ENCODE measurements around the gene ALDH8A1.
A peak's percentile ranks its signal among the peaks of the same experiment; 100 is the strongest.
"Not testable (repeated sequence)": the region's sequence is repeated elsewhere in the genome, so short reads cannot be mapped to it uniquely, and the experiment has no call there.

The ALDH8A1 gene

DNA sequence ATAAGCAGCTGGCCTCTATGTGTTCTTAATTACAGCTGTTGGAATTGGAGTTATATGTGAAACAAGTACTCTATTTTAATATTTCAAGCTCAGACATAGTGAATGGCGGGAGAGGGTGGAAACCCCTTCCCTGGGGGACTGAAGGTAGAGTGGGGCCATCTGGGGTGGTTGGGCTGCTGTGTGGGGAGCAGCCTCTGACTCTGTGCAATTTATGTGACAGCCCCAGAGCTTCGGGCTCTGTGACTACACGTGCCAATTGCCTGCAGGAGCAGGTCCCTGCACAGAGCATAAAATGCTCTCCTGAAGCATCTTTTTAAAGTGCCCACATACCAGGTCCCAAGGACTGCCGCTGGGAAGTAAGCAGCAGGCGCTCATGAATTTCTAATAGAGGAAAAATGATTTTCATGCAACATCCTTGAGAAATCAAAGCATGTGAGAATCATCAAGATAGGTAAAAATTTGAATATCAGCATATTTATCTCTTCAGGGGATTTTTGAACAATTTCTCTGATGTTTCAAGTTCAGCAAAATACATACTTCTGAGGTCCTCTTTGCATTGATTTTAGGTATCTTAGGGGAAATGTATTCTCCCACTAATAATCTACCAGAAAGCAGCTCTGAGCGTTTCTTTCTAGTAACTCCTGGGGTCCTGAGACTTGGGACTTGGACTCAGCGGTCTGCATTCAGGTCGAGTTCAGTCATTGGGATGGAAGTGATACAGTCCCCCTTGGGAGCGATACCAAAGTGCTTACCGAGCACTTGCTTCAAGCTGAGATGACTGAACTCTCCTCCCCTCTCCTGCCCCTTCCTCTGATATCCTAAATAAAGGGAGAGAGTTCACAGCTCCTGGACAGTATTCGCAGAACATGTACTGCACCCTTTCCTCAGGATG lies 40.0 kb downstream of the ALDH8A1 start:
- DNase-seq (ENCODE audit: low read depth): no peak

DNA sequence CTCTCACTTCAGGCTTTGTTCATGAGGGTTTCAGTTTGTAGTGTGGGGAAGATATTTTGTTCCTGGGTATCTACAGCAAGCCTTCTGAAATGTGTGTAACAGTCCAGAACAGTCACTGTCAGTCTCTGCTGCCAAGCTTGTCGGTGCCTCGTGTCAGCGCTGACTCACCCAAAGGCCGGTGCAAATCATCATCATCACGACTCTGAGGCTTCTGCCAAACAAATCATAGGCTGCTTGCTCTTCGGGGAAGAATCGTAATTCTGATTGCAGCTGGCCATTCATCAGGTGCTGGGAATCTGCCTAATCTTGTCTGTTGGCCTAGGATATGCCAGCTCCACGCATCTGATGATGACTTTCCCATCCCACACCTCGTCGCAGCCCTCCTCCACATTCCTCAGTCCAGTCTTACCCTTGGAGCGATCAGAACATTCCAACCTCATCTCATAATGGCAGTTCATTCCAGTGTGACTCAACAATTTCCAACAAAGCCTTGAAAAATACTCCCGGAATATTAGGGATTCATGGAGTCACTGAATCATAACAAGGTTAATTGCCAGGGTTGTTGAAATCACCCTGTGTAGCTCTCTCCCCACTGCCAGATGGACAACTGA lies 40.9 kb downstream of the ALDH8A1 start:
- DNase-seq (ENCODE audit: low read depth): no peak

DNA sequence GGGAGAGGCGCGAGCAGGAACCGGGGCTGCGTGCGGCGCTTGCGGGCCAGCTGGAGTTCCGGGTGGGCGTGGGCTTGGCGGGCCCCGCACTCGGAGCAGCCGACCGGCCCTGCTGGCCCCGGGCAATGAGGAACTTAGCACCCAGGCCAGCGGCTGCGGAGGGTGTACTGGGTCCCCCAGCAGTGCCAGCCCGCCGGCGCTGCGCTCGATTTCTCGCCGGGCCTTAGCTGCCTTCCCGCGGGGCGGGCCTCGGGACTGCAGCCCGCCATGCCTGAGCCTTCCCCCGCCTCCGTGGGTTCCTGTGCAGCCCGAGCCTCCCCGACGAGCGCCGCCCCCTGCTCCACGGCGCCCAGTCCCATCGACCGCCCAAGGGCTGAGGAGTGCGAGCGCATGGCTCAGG lies 45.2 kb downstream of the ALDH8A1 start:
- not testable (repeated sequence) for DNase-seq (ENCODE audit: low read depth)

DNA sequence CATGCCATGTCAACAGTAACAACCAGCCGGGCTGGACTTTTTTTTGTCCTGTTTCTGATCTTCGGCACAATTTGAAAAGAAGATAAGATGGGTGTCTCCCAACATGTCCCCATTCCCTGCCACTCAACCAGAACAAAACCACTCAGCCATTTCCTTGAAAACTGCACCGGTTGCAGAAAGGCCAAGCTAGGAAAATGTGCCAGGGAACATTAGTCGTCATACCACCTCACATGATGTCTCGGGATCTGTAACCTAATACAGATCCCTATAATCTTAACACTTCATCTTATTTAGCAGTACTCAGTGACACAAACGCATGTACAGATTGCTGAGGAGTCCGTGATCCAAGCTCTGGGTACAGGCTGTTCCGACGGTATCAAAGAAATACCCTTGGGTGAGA lies 46.5 kb downstream of the ALDH8A1 start:
- no peak for DNase-seq (ENCODE audit: low read depth)

DNA sequence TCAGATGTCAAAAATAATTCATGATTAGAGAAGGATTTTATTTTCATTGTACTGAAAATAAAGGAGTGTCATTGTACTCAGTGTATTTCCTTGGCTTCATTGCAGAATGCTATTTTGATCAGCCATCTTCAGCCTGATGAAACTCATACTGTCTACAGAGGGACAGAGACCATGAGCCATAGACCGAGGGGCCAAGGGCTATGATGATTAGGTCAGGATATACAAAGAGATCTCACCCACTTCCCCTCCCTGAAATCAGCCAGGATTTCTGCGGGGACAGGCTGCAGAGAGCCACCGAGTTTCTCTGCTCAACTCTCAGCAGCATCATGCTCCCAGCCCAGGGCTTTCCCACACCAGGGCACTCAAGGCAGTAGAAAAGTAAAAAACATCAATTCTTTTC lies 47.0 kb downstream of the ALDH8A1 start:
- DNase-seq (ENCODE audit: low read depth): no peak

DNA sequence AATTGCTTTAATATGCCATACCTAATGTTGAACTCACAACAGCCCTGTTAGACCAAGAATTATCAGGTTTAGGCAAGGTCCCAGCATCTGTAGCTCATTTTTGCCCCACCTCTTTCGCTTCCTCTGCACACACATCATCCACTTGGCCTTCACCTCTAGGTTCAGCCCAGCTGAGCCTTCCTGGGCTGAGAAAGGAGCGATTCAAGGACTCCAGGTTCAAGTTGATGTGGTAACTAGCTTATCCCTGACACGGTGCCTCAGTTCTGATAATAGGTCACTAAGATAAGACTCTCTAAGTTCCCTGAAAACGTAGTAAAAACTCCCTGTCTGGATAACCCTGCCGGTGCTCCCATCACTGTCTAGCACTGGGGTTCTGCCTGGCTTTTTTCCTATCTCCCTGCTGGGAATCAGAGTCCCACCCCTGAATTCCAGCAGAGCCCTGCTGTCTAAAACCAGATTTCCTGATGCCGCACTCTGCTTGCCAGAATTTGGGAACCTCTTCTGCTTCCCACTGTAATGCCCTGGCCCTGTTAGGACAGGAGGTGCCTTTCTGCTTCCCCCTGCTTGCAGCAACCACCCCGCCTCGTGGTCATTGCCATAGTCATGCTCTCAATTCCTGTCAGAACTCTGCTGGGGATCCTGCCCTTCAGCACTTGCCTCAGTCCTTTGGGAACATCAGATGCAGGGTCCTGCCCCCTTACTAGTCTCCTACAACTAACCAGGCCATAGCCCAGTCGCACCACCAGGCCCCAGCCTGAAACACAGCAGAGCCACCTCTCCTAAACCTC lies 47.6 kb downstream of the ALDH8A1 start:
- no peak for DNase-seq (ENCODE audit: low read depth)

DNA sequence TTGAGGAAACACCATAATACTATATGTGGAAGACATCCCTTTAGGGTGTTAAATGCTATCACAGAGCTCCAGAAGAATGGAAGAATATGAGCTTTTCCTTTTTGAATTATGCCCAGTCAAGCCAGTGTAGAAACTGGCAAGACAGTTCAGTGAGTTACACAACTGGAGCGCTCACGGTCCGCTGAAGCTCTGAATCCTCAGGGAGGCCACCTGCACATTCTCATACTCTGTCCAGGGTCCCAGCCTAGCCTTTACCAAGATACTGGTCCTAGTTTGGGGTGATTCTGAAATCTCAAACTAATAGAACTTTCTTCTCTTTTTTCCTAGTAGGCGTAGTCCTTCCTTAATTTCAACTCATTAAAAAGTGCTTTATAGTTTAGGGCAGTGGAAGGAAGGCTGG lies 51.3 kb downstream of the ALDH8A1 start:
- no peak for DNase-seq (ENCODE audit: low read depth)

DNA sequence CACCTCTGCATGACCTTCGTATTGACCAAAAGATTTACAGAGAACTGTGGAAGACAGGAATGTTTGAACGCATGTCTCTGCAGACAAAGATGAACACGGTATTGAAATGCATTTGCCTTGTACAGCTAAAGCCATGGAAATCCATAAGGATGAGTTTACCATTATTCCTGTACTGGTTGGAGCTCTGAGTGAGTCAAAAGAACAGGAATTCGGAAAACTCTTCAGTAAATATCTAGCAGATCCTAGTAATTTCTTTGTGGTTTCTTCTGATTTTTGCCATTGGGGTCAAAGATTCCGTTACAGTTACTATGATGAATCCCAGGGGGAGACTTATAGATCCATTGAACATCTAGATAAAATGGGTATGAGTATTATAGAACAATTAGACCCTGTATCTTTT lies 51.7 kb downstream of the ALDH8A1 start:
- DNase-seq (ENCODE audit: low read depth): not testable (repeated sequence)

DNA sequence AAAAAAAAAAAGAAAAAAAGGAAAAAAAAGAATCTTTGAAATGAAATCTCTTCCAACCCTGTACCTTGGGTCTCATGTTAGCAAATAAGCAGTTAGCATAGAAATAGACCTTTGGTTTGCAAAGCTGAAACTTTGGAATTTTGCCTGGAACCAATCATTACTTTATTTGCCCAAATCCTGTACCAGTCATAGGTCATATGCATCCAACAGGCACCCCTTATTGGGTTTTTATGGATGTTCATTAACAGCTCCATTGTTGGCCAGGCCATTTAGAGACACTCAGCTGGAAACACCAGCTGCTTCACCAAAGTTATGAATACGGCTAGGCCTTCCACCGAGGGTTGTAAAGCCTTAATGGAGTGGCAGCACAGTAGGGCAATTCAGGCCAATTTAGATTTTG lies 53.0 kb downstream of the ALDH8A1 start:
- no peak for DNase-seq (ENCODE audit: low read depth)

DNA sequence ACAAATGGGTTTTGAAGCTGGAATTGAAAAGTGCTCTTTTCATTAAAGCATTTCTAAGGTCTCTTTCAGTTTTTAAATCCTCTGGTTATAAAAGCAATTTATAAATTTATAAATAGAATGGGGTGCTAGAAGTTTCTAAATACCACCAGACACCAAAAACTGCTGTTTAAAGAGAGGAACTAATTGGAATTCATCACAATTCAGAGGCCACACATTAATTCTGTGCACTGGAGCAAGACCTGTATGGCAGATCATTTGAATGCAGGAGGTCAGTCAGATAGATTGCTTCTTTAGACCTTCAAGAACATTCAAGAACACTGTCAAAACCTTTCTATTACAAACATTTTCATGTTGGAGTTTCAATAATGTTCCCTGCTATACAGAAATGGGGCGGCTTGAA lies 55.1 kb downstream of the ALDH8A1 start:
- no peak for DNase-seq (ENCODE audit: low read depth)

DNA sequence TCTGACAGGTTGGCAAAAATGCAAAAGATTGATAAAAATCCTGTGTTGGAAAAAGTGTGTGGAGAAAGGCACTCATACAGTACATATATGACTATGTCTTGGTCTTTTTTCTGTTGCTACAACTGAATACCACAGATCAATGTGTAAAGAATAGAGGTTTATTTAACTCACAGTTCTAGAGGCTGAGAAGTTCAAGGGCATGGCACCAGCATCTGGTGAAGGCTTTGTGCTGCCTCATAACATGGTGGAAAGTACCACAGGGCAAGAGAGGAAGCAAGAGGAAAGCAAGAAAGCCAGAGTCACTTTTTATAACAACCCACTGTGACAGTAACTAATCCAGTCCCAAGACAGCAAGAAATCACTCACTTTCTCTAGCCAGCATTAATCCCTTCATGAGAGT lies 57.5 kb downstream of the ALDH8A1 start:
- no peak for DNase-seq (ENCODE audit: low read depth)

DNA sequence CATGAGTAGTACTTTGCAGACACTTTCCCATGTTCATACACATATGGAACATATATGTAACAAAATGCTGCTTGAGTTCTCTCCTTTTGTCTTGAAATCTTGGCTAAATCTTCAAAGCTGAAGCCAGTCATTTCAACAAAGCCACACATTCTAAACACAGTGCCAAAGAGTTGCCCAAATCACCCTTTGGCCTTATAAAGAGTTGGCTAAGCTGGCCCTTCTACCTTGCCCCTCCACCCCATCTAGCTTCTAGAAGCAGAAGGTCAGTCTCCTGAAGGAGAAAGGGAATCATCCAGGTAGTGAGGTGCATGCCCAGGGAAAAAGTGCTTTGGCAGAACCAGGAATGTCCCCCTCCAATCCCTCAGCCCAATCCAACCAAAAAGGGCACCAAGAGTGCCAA lies 58.3 kb downstream of the ALDH8A1 start:
- DNase-seq (ENCODE audit: low read depth): no peak

DNA sequence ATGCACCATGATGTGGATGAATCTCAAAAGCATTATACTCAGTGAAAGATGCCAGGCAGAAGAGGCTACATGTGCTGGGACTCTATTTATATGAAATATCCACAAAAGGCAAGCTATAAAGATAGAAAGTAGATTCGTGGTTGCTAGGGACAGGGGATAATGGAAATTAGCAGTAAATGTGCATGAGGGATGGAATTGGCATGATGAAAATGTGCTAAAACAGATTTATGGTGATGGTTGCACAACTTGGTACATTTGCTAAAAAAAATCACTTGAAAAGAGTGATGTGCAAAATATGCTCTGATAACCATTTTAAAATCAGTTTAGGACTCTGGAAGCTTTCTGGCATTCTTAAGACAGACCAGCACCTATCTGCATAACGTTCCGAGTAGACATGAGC lies 61.6 kb downstream of the ALDH8A1 start:
- no peak for DNase-seq (ENCODE audit: low read depth)

DNA sequence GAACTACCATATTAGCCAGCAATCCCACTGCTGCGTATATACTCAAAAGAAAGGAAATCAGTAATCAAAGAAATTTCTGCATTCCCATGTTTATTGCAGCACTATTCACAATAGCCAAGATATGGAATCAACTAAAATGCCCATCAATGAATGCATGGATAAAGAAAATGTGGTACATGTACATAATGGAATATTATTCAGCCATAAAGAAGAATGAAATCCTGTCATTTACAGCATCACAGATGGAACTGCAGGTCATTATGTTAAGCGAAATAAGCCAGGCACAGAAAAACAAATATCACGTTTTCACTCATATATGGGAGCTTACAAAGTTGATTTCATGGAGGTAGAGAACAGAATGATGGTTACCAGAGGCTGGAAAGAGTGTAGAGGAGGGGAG lies 65.1 kb downstream of the ALDH8A1 start:
- DNase-seq (ENCODE audit: low read depth): no peak

DNA sequence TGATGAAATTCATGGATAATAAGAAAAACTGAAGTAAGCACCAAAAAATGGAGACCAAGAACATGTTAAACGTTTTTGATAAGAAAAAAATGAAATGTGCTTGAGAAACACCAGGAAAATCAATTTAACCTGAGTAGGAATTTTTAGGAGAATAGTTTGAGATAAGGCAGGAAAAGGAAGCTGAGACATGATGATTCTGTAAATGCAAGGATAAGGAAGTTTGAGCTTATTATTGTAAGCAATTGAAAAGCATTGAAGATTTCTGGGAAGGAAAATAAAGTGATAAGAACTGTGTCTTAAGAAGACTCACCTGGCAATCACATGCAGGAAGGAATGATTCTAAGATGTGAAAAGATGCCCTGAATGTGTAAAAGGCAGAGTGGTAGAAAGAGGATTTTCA lies 66.6 kb downstream of the ALDH8A1 start:
- DNase-seq (ENCODE audit: low read depth): no peak

DNA sequence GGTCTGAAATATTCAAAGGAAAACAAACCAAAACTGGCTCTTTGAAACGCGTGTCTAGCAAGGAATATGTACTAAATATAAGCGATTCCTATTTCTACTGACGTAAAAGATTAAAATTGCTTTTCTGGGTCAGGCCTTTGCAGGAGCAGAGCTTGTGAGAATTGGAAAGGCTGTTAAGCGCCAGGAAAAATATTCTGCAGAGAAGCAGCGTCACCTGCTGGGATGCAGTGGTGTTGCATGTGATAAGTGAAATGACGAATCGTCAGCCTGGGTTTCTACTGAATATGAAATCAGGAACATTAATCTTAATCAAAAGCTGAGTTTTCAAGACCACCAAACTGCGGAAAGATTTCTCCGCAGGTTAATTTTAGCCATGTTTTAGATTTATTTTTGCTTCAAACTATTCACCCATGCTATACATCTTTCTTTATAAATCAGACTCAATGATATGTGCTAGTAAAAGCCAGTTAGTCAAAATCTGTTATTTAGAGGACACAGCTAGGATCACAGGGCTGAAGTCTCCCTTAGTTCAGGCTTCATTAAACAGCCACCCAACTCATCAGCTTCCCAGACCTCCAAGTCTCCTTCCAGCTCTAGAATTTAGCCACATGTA lies 67.4 kb downstream of the ALDH8A1 start:
- peak; percentile 10 for DNase-seq (ENCODE audit: low read depth)

DNA sequence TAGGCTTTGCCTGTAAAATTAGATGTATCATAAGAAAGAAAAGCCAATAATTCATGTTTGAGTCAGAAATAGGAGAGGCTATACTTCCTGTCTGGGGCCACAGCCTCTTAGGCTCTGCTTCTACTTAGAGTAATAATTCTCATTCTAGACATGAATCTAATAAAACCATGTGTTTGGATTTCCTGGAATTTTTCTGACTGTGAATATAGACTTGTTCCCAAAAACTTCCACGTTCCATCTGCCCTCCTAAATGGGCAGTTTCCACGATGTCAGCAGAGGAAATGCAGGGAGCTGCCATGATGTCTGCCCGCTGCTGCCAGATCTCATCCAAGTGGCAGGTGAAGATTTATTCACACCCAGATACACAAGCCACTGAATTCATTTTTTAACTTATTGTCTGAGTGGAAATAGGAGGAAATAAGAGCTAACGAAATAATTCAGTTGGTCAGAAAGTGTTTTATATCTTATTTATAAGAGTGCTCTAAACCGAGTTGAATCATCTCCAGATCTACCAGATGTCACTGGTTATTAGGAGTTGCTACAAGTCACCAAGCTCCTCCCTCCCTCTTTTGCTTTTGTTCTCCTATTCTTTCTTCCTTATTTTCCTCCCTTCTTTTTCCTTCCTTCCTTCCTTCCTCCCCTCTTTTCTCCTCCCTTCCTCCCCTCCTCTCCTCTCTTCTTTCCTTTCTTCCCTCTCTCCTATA lies 69.3 kb downstream of the ALDH8A1 start:
- DNase-seq (ENCODE audit: low read depth): no peak

DNA sequence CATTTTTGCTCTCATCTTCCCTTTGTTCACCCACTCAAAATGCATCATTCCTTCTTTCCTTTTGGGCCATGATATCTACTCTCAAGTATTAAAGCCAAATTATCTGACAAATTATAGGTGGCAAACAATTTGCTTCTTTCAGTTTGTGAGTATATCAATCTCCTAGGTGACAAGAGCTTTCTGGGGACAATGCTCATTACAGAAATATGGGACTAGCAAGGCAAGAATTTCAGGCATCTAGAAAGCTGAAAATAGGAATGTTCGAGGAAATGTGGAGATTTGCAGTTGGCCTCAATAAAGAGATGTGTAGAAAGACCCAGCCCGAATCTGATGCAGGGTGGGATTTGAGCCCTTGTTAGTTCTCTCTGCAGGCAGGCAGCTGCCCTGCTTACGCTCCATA lies 71.8 kb downstream of the ALDH8A1 start:
- DNase-seq (ENCODE audit: low read depth): no peak

DNA sequence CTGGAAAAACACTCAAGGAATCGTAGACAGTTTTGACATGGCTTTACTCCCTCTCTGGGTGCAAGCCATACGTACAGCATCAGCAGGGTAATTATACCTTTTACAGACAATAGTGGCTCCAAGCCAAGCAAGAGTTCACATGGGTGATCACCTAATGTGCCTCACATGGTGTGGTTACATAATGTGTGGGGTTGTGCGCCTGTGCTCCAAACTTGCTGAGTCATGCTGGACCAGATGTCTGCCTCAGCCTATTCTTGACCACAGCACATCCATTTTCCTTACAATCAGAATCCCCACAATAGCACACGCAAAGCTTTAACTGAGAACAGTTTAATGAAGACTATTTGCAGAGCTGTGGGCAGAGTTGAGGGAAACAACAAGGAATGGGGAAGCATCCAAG lies 74.5 kb downstream of the ALDH8A1 start:
- DNase-seq (ENCODE audit: low read depth): no peak

DNA sequence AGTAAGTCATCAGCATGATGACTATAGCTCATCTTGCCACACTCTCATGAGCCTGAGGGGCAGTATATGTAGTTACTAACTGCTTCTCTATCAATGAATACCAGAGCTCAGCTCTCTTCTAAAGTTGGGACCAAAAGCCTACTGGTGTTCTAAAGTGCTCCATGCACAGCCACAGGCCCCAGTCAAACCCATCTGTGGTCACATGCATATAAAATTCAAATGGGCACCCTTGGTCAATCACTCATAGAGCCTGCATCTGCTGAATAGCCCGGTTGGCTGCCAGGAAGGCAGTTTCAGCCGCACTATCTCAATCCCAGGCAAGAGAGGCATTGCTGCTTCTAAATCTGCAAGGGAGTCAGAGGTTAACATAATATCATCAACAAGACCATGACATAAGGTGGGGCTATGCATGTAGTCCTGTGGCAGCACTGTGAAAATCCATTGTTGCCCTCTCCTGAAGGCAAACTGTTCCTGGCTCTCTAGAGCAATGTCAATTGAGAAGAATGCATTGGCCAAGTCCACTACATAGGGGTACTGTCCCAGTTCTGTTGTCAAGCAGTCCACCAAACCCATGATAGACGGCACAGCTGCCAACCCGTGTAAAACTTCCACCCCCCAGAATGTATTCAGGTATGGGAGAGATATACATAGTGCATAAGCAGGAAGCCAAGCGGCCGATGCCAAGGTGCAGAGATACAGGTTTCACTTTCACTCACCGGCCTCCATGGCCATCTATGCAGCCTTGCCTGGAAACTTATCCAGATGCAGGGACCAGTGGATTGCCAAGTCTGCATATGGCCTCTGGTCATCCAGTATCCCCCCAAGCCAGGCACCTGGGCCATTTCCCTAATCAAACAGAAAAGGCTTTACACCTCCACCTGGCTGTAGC lies 76.2 kb downstream of the ALDH8A1 start:
- no peak for DNase-seq (ENCODE audit: low read depth)

Measured in stimulated activated CD8-positive, alpha-beta memory T cell treated with anti-CD3 and anti-CD28 coated beads, Interleukin-12 subunit alpha, Interleukin-12 subunit beta, amount 100 ng/mL, for 4 hours (primary cell).